Measurements from ENCODE around the gene SUCLG2.
A peak's percentile ranks its signal among the peaks of the same experiment; 100 is the strongest.
"Not testable (repeated sequence)": the region's sequence is repeated elsewhere in the genome, so short reads cannot be mapped to it uniquely, and the experiment has no call there.

Gene SUCLG2

GRCh38 chr3:67605377-67605776 is 49.0 kb downstream of the SUCLG2 start:
- peak in 1 of 2 experiments; percentile 1 for DNase-seq

GRCh38 chr3:67602816-67603215 is 51.6 kb downstream of the SUCLG2 start:
- no peak for DNase-seq

- DNase-seq: no peak
These were observed 52.3 kb downstream of the SUCLG2 start for GRCh38 chr3:67601919-67602608.

- no peak for DNase-seq
These were observed 53.0 kb downstream of the SUCLG2 start for GRCh38 chr3:67601385-67601784.

- DNase-seq: no peak
These were observed 54.6 kb downstream of the SUCLG2 start for GRCh38 chr3:67599821-67600220.

- DNase-seq: no peak
These were observed 55.4 kb downstream of the SUCLG2 start for GRCh38 chr3:67598814-67599556.

- no peak for DNase-seq
These were observed 59.0 kb downstream of the SUCLG2 start for GRCh38 chr3:67595424-67595823.

GRCh38 chr3:67593761-67594234 is 60.6 kb downstream of the SUCLG2 start:
- DNase-seq: no peak

GRCh38 chr3:67592057-67592456 is 62.4 kb downstream of the SUCLG2 start:
- no peak for DNase-seq

- peak; percentile 12 to 19 for DNase-seq
These were observed 66.6 kb downstream of the SUCLG2 start for GRCh38 chr3:67587811-67588210.

- peak in 1 of 2 experiments; percentile 29 for DNase-seq
These were observed 67.1 kb downstream of the SUCLG2 start for GRCh38 chr3:67587301-67587700.

- DNase-seq: not testable (repeated sequence)
These were observed 69.8 kb downstream of the SUCLG2 start for GRCh38 chr3:67584608-67585007.

GRCh38 chr3:67580430-67581000 is 73.9 kb downstream of the SUCLG2 start:
- no peak for DNase-seq

GRCh38 chr3:67578416-67578815 is 76.0 kb downstream of the SUCLG2 start:
- no peak for DNase-seq

- no peak for DNase-seq
These were observed 78.0 kb downstream of the SUCLG2 start for GRCh38 chr3:67576441-67576840.

- no peak for DNase-seq
These were observed 85.1 kb downstream of the SUCLG2 start for GRCh38 chr3:67569324-67569723.

GRCh38 chr3:67567893-67568292 is 86.5 kb downstream of the SUCLG2 start:
- DNase-seq: no peak

GRCh38 chr3:67564973-67565372 is 89.4 kb downstream of the SUCLG2 start:
- DNase-seq: no peak

GRCh38 chr3:67564008-67564407 is 90.4 kb downstream of the SUCLG2 start:
- no peak for DNase-seq

GRCh38 chr3:67561667-67562394 is 92.6 kb downstream of the SUCLG2 start:
- no peak for DNase-seq

- no peak for DNase-seq
These were observed 93.1 kb downstream of the SUCLG2 start for GRCh38 chr3:67561266-67561665.

- no peak for DNase-seq
These were observed 95.3 kb downstream of the SUCLG2 start for GRCh38 chr3:67559029-67559605.

GRCh38 chr3:67558426-67558825 is 96.0 kb downstream of the SUCLG2 start:
- peak in 1 of 2 experiments; percentile 44 for DNase-seq
